Measurements from ENCODE around the gene TBC1D1. TPM values are rescaled to one million over a fixed set of nuclear protein-coding genes. Genes with fewer than 3 reads are reported as not detected.
A peak's percentile ranks its signal among the peaks of the same experiment; 100 is the strongest.

TBC1D1 gene
- total and polyA plus RNA-seq, 2 experiments from 2014 or later: 100.0 to 214 TPM

DNA sequence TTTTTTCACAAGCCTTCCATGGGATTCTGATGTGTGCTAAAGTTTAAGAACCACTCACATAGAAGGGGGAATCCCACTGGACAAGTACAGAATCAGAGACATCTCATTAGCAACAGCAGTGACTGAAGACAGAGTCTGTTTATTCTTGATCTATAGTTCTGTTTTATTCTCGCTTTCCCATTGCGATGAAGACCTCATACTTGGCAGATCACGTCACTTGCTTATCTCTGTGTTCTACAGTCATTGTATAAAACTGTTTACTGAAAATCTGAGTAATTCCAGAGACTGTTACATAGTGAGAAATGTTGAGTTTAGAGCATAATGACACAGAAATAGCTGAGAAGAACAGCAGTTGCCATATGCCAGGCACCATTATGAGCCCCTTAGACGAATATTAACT, 254.9 kb downstream of the TBC1D1 start:
- H3K9me3 ChIP-seq (ENCODE audit: low read depth): no peaks in the 10 kb centered on the region
- DNase-seq (ENCODE audit: low read depth in 1 of 2, low spot score in 1 of 2): peak in 1 of 2 donors; percentile 91
- H3K27ac ChIP-seq: no peak overlapping the region

DNA sequence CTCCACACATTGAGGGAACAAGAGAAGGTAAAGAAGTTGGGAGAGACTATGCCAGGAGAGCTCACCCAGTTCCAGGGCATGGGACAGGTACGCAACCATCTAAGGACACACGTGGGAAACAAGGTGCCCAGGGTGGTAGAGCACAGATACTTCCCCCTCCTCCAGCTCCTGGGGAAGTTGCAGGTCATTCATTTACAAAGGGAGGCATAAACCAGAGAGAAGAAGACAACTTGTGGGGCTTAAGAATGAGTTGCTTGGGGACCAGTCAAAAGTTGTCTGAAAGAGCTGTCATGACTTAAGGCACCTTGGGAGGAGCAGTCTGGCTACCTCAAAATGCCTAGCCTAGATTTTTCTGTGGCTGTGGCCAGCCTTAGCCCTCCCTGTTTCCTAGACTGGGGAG, 255.5 kb downstream of the TBC1D1 start:
- H3K36me3 ChIP-seq: no peaks in the 10 kb centered on the region
- H3K27me3 ChIP-seq: no peaks in the 10 kb centered on the region
- H3K27ac ChIP-seq: no peak overlapping the region
- no peak overlapping the region for H3K4me3 ChIP-seq
- H3K9me3 ChIP-seq (ENCODE audit: low read depth): no peaks in the 10 kb centered on the region
- no peak for DNase-seq (ENCODE audit: low read depth in 1 of 2, low spot score in 1 of 2)
- peaks cover 9% of the 10 kb centered on the region for H3K4me1 ChIP-seq (ENCODE audit: low read depth)
- TF ChIP-seq, protein P1, sequence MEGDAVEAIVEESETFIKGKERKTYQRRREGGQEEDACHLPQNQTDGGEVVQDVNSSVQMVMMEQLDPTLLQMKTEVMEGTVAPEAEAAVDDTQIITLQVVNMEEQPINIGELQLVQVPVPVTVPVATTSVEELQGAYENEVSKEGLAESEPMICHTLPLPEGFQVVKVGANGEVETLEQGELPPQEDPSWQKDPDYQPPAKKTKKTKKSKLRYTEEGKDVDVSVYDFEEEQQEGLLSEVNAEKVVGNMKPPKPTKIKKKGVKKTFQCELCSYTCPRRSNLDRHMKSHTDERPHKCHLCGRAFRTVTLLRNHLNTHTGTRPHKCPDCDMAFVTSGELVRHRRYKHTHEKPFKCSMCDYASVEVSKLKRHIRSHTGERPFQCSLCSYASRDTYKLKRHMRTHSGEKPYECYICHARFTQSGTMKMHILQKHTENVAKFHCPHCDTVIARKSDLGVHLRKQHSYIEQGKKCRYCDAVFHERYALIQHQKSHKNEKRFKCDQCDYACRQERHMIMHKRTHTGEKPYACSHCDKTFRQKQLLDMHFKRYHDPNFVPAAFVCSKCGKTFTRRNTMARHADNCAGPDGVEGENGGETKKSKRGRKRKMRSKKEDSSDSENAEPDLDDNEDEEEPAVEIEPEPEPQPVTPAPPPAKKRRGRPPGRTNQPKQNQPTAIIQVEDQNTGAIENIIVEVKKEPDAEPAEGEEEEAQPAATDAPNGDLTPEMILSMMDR (IDR thresholded peaks at IDR 0.05; ENCODE audit: low read depth, low read length): no peak

More for the DNA sequence above, 254.9 kb downstream of the TBC1D1 start:
- H3K27me3 ChIP-seq: no peaks in the 10 kb centered on the region
- H3K36me3 ChIP-seq: no peaks in the 10 kb centered on the region
- H3K4me1 ChIP-seq (ENCODE audit: low read depth): peaks cover 9% of the 10 kb centered on the region
- H3K4me3 ChIP-seq: no peak overlapping the region
- TF ChIP-seq, protein P1 (IDR thresholded peaks at IDR 0.05; ENCODE audit: low read depth, low read length): no peak

DNA sequence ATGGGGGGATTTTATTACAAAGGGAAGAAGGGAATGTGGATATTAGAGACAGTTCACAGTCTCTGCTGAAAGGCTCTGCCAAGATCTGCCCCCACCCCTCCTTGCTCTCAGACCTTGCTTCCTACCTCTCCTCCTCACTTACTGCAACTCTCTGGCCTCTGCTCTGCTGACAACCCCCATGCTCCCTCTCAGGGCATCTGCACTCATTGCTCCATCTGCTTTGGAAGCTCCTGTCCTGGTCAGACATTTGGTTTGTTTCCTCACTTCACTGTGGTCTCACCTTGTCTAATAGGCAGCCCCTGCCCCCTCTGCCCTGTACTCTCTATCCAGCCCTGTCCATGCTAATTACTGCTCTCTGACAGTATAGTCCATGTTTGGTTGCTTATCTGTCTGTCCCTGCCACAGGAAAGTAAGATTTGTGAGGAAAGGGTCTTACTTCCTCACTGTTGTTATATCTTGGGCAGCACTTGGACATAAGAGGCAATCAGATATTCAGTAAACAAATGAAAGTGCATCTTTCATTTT, 258.6 kb downstream of the TBC1D1 start:
- TF ChIP-seq, protein P1 (IDR thresholded peaks at IDR 0.05; ENCODE audit: low read depth, low read length): no peak
- peaks cover 9% of the 10 kb centered on the region for H3K4me1 ChIP-seq (ENCODE audit: low read depth)
- no peaks in the 10 kb centered on the region for H3K36me3 ChIP-seq
- no peaks in the 10 kb centered on the region for H3K9me3 ChIP-seq (ENCODE audit: low read depth)
- no peaks in the 10 kb centered on the region for H3K27me3 ChIP-seq
- no peak overlapping the region for H3K4me3 ChIP-seq
- no peak for DNase-seq (ENCODE audit: low read depth in 1 of 2, low spot score in 1 of 2)
- peak overlapping the region; percentile 27 for H3K27ac ChIP-seq

DNA sequence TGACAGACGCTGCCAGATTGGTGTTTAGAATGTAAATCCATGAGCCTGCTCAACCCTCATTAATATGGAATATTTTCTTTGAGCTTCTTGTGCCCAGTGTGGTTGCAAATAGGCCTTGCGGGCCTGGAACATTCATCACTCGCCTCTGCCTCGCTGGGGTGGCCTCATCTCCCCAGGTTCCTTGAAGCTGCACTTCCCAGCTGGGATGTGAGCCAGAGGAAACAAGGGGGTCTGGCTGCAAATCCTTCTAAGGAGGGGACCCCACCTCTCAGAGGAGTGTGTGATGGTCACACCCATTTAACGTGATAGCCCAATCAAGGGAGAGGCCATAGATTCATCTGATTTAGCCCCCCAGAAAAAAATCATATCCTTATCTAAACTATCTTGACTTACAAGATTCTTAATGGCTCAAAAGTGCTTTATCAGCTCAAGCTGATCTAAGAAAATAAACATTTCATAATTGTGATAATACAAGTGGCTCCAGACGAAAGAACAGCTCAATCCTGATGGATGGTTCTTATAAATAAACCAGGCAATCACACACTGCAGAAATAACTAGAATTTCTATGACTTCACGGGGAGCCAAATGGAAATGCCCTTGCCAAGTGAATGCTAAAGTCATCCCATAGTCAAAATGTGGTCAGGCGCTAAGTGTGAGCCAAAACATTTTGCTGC, 259.2 kb downstream of the TBC1D1 start:
- Histone ChIP-seq H3K4me1 (ENCODE audit: low read depth) (peaks cover 9% of the 10 kb centered on the region), H3K27ac (peak overlapping the region; percentile 27), H3K4me3 (no peak overlapping the region), H3K27me3 (no peaks in the 10 kb centered on the region), H3K9me3 (ENCODE audit: low read depth) (no peaks in the 10 kb centered on the region), H3K36me3 (no peaks in the 10 kb centered on the region)
- peak in 1 of 2 donors; percentile 56 for DNase-seq (ENCODE audit: low read depth in 1 of 2, low spot score in 1 of 2)
- TF ChIP-seq, protein P1 (IDR thresholded peaks at IDR 0.05; ENCODE audit: low read depth, low read length): no peak

DNA sequence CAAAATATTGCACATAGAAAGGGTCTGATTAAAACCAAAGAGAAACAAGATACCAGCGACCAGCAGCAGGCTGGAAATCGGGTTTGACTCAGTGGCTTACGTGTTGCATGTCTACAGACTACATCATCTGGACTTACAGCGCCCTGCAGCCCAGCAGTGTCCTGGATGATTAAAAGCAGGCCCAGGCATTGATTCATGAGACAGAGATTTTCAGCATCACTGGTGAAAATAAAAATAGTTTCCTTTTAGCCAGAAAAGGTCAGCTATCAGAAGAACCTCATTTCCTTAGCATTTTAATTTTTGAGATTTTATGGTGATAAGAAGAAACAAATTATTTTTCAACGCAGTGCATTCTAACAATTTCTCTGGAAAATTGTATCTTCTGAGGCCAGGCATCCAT, 259.9 kb downstream of the TBC1D1 start:
- peak in 1 of 2 donors; percentile 45 for DNase-seq (ENCODE audit: low read depth in 1 of 2, low spot score in 1 of 2)
- Histone ChIP-seq H3K9me3 (ENCODE audit: low read depth) (no peaks in the 10 kb centered on the region), H3K27ac (no peak overlapping the region), H3K4me1 (ENCODE audit: low read depth) (peaks cover 9% of the 10 kb centered on the region), H3K36me3 (no peaks in the 10 kb centered on the region), H3K4me3 (no peak overlapping the region), H3K27me3 (no peaks in the 10 kb centered on the region)
- TF ChIP-seq, protein P1 (IDR thresholded peaks at IDR 0.05; ENCODE audit: low read depth, low read length): no peak

Measured in cardiac muscle cell (in vitro differentiated cells and primary cell).